Esophagus muscularis mucosa (tissue), 4 donors: ENCODE data around the gene TTLL5. TPM values are rescaled to one million over a fixed set of nuclear protein-coding genes. Genes with fewer than 3 reads are reported as not detected.

Source experiments
- DNase-seq: peaks from one replicate; pipeline ENCODE4 v3.0.0-alpha.2; 2017; ENCODE audit errors: extremely low spot score
- H3K27ac ChIP-seq, 4 donors: fragments of 200-600 bp; sonication (generic); replicated peaks in 1 of 4; 1 replicate in 3 of 4; 2 replicates in 1 of 4; pipeline ENCODE4 v1.5.1; 2016 to 2019; ENCODE audit warnings: mild to moderate bottlenecking in 1 of 4
- H3K27me3 ChIP-seq, 4 donors: fragments of 200-600 bp; sonication (generic); one replicate each; pipeline versions ENCODE4 v1.5.1 to v1.6.0; 2016 to 2019
- H3K36me3 ChIP-seq, 4 donors: fragments of 200-600 bp; sonication (generic); one replicate each; pipeline ENCODE4 v1.5.1; 2016 to 2019
- H3K4me1 ChIP-seq, 4 donors: fragments of 200-600 bp; sonication (generic); one replicate each; pipeline ENCODE4 v1.5.1; 2016 to 2019
- H3K4me3 ChIP-seq, 4 donors: fragments of 200-600 bp; sonication (generic); 1 replicate in 2 of 4; 2 replicates in 2 of 4; pipeline ENCODE4 v1.5.1; 2016 to 2019; ENCODE audit warnings: mild to moderate bottlenecking in 4 of 4, moderate library complexity in 1 of 4
- H3K9me3 ChIP-seq, 4 donors: fragments of 200-600 bp; sonication (generic); 1 replicate in 3 of 4; 2 replicates in 1 of 4; pipeline ENCODE4 v1.5.1; 2016 to 2019
- EP300 ChIP-seq: sonication (generic); formaldehyde crosslinking; IDR thresholded peaks from one replicate; pipeline ENCODE4 v1.6.1; 2017; ENCODE audit warnings: antibody characterized with exemption
- POLR2A ChIP-seq: fragments of 450-650 bp; IDR thresholded peaks from one replicate; pipeline ENCODE4 v1.6.1; 2017; ENCODE audit warnings: antibody characterized with exemption, moderate library complexity, mild to moderate bottlenecking, low read depth
- POLR2AphosphoS5 ChIP-seq, 2 donors: sonication (generic); formaldehyde crosslinking; IDR thresholded peaks; one replicate each; pipeline ENCODE4 v1.6.1; 2017; ENCODE audit warnings: antibody characterized with exemption in 2 of 2
- WGBS: methylation state at CpG from one replicate; pipeline ENCODE4 v1.1.5; 2018; 5-methylcytosine and 5-hydroxymethylcytosine counted together
- intact Hi-C: fragments of 100-400 bp; cut with DNase I; formaldehyde crosslinking; loops from one replicate; pipeline ENCODE4 v1.15.1; 2023
- total RNA-seq, 4 donors: library from RNA; depleted of rRNA; stranded (reverse); fragments of >200 nt; gene quantifications; one replicate each; pipeline versions ENCODE4 v1.1.0 to v1.2.1, GENCODE V29; 2016
- TF ChIP-seq, protein P1 (sequence below), 3 experiments: fragments of 200-600 bp in 2 of 3; fragments of 450-650 bp in 1 of 3; sonication (generic) in 2 of 3; IDR thresholded peaks; one replicate each; pipeline ENCODE4 v1.5.1; 2017 to 2019; ENCODE audit warnings: antibody characterized with exemption in 3 of 3, mild to moderate bottlenecking in 2 of 3, moderate library complexity in 1 of 3

Gene TTLL5
- total RNA-seq, 4 donors from 2014 or later: 16.9 to 26.6 (median 21.2) TPM

- WGBS: 94% methylated on average over 6 of the region's 6 CpGs
- Histone ChIP-seq H3K36me3 (peaks cover 0 to 33% (median 22%) of the 10 kb centered on the region in 4 donors), H3K27ac (no peak overlapping the region), H3K4me3 (no peak overlapping the region), H3K4me1 (peaks cover 16 to 25% (median 20%) of the 10 kb centered on the region in 4 donors), H3K27me3 (no peaks in the 10 kb centered on the region), H3K9me3 (no peaks in the 10 kb centered on the region)
- TF ChIP-seq POLR2AphosphoS5 (IDR thresholded peaks at IDR 0.05): no peak
- TF ChIP-seq, protein P1, sequence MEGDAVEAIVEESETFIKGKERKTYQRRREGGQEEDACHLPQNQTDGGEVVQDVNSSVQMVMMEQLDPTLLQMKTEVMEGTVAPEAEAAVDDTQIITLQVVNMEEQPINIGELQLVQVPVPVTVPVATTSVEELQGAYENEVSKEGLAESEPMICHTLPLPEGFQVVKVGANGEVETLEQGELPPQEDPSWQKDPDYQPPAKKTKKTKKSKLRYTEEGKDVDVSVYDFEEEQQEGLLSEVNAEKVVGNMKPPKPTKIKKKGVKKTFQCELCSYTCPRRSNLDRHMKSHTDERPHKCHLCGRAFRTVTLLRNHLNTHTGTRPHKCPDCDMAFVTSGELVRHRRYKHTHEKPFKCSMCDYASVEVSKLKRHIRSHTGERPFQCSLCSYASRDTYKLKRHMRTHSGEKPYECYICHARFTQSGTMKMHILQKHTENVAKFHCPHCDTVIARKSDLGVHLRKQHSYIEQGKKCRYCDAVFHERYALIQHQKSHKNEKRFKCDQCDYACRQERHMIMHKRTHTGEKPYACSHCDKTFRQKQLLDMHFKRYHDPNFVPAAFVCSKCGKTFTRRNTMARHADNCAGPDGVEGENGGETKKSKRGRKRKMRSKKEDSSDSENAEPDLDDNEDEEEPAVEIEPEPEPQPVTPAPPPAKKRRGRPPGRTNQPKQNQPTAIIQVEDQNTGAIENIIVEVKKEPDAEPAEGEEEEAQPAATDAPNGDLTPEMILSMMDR (IDR thresholded peaks at IDR 0.05): no peak
- TF ChIP-seq EP300: no peak
- no peak for TF ChIP-seq POLR2A
- intact Hi-C loops: loop anchor here (10.0 kb wide), 1 partner anchor 655 kb away; no protein-coding TSS in a partner anchor
- no peak for DNase-seq
Measured at GRCh38 chr14:75700295-75700694, 39.2 kb downstream of the TTLL5 start.

DNA sequence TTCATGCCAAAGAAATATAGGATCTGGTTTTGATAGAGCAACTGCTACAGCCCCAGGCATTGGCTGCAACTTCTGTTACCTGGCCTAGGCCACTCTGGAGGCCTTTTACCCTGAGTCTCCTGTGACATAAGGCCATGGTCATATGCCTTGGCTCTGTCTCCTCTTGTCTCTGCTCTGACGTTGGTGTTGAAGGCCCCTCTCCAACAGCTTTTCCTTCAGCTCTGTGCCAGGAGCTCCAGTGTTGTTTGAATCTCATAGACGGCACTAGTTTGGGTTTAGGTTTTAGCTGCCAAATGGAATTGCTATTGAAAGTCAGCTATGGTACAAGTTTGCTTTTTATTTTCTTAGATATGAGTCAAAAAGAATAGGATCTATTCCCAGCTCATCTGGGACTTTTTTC is 41.1 kb downstream of the TTLL5 start:
- WGBS: 23% methylated on average over 2 of the region's 2 CpGs
- H3K27me3 ChIP-seq: no peaks in the 10 kb centered on the region

GRCh38 chr14:75702616-75703261 is 41.7 kb downstream of the TTLL5 start:
- WGBS: 44% methylated on average over 3 of the region's 3 CpGs
- peak overlapping the region; percentile 50 to 64 (median 56) for H3K27ac ChIP-seq
- no peak overlapping the region for H3K4me3 ChIP-seq
- no peaks in the 10 kb centered on the region for H3K9me3 ChIP-seq
- H3K36me3 ChIP-seq: peaks cover 0 to 47% (median 24%) of the 10 kb centered on the region in 4 donors
- TF ChIP-seq POLR2AphosphoS5 (IDR thresholded peaks at IDR 0.05) (peak in 1 of 2 donors; percentile 26), EP300 (no peak)
- intact Hi-C loops: loop anchor here (10.0 kb wide), 1 partner anchor 652 kb away; no protein-coding TSS in a partner anchor
- no peaks in the 10 kb centered on the region for H3K27me3 ChIP-seq
- H3K4me1 ChIP-seq: peaks cover 16 to 25% (median 20%) of the 10 kb centered on the region in 4 donors
- DNase-seq: no peak

More for the DNA sequence above, 41.1 kb downstream of the TTLL5 start:
- TF ChIP-seq EP300: no peak
- no peak for TF ChIP-seq POLR2A
- TF ChIP-seq, protein P1 (IDR thresholded peaks at IDR 0.05): no peak
- TF ChIP-seq POLR2AphosphoS5 (IDR thresholded peaks at IDR 0.05): no peak
- H3K36me3 ChIP-seq: peaks cover 0 to 40% (median 22%) of the 10 kb centered on the region in 4 donors
- no peak overlapping the region for H3K4me3 ChIP-seq
- intact Hi-C loops: loop anchor here (10.0 kb wide), 1 partner anchor 653 kb away; no protein-coding TSS in a partner anchor
- no peaks in the 10 kb centered on the region for H3K9me3 ChIP-seq
- peaks cover 16 to 25% (median 20%) of the 10 kb centered on the region in 4 donors for H3K4me1 ChIP-seq
- H3K27ac ChIP-seq: peak overlapping the region; percentile 50 to 64 (median 56)
- DNase-seq: no peak

GRCh38 chr14:75703467-75703866 is 42.4 kb downstream of the TTLL5 start:
- H3K4me1 ChIP-seq: peaks cover 16 to 25% (median 20%) of the 10 kb centered on the region in 4 donors
- peaks cover 0 to 48% (median 29%) of the 10 kb centered on the region in 4 donors for H3K36me3 ChIP-seq
- H3K4me3 ChIP-seq: no peak overlapping the region
- peak overlapping the region; percentile 50 to 64 (median 56) for H3K27ac ChIP-seq
- WGBS: 78% methylated on average over 1 of the region's 1 CpG
- H3K27me3 ChIP-seq: no peaks in the 10 kb centered on the region
- intact Hi-C loops: loop anchor here (10.0 kb wide), 1 partner anchor 651 kb away; no protein-coding TSS in a partner anchor
- H3K9me3 ChIP-seq: no peaks in the 10 kb centered on the region
- no peak for DNase-seq
- TF ChIP-seq POLR2AphosphoS5 (IDR thresholded peaks at IDR 0.05): no peak
- no peak for TF ChIP-seq EP300
- TF ChIP-seq POLR2A: no peak
- TF ChIP-seq, protein P1 (IDR thresholded peaks at IDR 0.05): no peak

DNA sequence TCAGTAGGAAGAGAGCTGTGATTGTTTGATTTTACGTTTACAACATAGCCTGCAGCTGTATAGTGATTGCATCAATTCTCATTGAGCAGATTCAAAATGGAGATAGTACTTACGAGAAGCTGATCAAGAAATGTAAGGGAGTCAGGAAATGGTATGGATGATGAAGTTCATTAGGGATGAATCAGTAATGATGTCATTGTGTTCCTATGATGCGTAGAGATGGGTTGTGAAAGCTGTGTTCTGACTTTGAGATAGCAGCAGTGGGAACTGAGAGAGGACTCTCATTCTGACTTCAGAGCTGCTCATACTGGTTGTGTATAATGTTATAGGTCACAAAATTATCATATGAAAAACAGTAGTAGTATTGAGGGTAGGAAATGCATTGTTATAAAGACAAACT is 44.0 kb downstream of the TTLL5 start:
- no peak for DNase-seq
- WGBS: 93% methylated on average over 3 of the region's 3 CpGs
- no peak overlapping the region for H3K27ac ChIP-seq
- no peak for TF ChIP-seq POLR2A
- TF ChIP-seq, protein P1 (IDR thresholded peaks at IDR 0.05): no peak
- TF ChIP-seq POLR2AphosphoS5 (IDR thresholded peaks at IDR 0.05): no peak
- peaks cover 16 to 25% (median 20%) of the 10 kb centered on the region in 4 donors for H3K4me1 ChIP-seq
- H3K4me3 ChIP-seq: no peak overlapping the region
- H3K9me3 ChIP-seq: no peaks in the 10 kb centered on the region
- no peaks in the 10 kb centered on the region for H3K27me3 ChIP-seq
- H3K36me3 ChIP-seq: peaks cover 0 to 37% (median 19%) of the 10 kb centered on the region in 4 donors
- intact Hi-C loops: loop anchor here (10.0 kb wide), 1 partner anchor 650 kb away; no protein-coding TSS in a partner anchor
